NCI-H128 (cell line): ENCODE measurements around the gene TTC21A.

Source experiments
- DNase-seq: peaks from one replicate; lab custom pipeline; 2025; ENCODE audit not compliant: unreplicated experiment; lab: John Stamatoyannopoulos, UW

Gene TTC21A

DNA sequence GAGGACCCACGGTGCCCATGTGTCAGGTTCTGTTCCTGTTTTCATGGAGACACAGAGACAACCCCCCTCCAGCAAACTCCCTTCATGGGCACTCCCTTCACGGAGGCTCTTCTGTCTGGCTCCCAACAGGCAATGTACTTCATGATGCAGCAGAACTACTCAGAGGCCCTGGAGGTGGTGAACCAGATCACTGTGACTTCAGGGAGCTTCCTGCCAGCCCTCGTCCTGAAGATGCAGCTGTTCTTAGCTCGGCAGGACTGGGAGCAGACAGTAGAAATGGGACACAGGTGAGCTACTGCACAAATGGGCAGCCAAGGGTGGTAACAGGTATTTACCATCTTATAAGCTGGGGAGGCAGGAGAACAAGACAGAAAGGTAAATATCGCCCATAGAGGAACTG is 7.0 kb downstream of the TTC21A start:
- DNase-seq: no peak

DNA sequence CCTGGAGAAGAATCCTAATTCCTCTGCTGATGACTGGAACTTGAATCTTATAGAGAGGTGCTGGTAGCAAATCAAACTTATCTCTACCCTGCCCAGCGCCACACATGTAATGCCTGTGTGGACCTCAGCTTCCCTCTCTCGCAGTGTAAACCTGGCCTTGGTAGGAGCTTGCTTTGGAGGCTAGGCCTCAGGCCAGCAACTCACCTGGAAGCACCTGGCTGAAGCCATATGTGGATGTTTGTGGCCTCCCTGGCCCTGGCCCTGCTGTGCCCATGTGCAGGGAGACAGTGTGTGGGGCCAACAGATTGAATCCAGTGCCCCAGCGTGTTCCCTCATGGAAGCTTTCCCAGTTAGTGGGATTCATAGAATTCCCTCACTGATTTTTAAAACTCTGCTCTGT is 8.4 kb downstream of the TTC21A start:
- no peak for DNase-seq

DNA sequence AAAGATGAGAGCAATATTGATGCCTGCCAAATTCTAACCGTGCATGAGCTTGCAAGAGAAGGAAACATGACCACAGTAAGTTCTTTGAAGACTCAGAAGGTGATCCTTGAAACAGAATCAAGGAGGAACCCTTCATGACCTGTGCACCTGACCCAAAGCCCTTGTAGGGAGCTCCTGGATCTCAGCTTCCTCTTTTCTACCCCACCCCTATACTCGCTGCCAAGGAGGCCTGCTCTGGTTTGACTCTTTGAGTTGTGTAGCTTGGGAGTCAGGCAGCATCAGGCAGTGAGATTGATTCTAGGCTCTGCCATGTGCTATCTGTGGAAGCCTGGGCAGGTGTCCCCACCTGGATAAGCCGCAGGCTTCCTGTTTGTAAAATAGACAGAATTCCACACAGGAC is 10.6 kb downstream of the TTC21A start:
- DNase-seq: no peak

DNA sequence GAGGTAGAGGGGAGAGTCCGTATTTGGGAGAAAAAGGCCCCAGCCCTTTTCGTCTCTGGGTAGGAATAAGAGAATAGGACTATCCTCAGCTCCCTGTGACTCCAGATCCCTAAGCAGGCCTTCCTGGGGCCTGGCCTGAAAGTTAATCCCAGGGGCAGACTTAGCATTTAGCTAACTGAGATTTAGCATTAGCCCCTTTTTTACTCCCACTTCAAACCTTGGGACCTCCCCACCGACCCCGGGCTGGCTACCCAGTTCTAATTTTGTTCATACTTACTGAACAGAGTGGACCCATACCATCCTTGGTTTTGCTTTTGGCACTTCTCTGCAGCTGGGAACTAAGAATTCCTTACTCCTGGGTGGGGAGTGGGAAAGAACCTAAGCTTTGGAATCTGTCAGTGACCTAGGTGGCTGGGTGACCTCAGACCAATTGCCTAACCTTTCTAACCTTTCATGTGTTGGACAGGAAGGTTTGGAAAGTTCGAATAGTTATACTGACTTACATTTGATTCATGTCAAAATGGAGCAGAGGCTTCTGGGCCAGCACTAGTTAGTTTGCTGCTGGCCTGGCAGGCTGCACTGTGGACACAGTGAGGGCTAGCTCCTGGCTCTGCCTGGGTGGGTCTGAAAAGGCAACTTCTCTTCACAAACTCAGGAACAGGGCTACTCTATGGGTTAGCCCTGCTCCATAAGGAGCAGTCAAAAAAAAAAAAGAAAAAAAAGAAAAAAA is 11.6 kb downstream of the TTC21A start:
- no peak for DNase-seq

GRCh38 chr3:39121621-39122020 is 14.1 kb downstream of the TTC21A start:
- no peak for DNase-seq

GRCh38 chr3:39122813-39123212 is 15.3 kb downstream of the TTC21A start:
- DNase-seq: no peak

GRCh38 chr3:39124876-39125840 is 17.7 kb downstream of the TTC21A start:
- DNase-seq: no peak

DNA sequence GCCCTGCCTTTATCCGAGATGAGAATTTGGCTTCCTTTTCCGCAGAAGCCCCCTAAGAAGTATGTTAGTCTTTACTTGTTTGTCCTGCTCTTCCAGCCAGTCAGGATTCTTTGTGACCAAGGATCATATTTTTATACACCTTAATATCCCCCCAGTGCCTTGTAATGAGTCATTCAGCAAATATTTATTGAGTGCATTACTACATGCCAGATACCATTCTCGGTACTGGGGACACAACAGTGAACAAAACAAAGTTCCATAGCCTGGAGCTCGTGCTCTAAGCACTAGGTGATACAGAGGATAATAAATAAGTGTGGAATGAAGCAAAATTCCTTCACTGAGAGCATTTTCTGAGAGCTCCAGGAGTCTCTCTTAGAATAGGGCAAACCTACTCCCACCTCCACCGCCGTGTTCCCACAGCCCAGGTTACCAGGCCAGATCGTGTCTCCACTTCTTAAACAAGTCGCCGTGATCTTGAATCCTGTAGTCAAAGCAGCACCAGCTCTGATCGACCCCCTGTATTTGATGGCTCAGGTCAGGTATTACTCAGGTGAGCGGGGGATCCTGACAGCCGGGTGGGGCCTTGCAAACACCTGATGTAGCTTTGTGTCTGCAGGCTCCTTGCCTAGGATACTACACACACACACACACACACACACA is 18.5 kb downstream of the TTC21A start:
- DNase-seq: no peak

GRCh38 chr3:39126532-39127071 is 19.1 kb downstream of the TTC21A start:
- no peak for DNase-seq

DNA sequence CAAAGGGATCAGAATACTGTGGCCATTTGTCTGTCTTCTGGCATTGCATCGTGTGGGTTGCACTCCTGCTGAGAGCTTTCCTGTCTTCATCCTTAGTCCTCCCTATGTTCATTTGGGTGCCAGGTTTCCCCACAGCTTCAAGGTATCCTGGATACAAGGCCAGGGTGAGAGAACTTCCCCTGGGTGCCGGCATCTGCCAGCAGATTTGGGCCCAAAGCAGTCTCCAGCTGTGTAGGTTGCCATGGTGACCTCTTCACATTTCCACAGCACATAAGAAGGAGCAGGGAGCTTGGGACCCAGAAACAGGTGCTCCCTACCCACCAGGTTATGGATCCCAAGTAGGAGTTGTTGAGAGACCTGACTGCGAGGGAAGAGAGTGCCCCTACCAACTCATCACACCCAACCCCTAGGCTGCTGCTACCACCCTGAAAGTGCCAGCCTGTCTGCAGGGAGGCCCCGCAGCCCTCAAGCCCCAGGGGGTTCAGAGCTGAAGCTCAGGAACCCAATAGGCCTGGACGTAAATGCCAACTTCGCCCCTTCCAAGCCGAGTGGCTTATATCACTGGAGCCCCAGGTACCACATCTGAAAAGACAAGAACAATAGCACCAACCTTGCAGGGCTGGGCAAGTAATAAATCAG is 19.9 kb downstream of the TTC21A start:
- no peak for DNase-seq

- no peak for DNase-seq
These were observed 20.4 kb downstream of the TTC21A start for GRCh38 chr3:39127908-39128304.

DNA sequence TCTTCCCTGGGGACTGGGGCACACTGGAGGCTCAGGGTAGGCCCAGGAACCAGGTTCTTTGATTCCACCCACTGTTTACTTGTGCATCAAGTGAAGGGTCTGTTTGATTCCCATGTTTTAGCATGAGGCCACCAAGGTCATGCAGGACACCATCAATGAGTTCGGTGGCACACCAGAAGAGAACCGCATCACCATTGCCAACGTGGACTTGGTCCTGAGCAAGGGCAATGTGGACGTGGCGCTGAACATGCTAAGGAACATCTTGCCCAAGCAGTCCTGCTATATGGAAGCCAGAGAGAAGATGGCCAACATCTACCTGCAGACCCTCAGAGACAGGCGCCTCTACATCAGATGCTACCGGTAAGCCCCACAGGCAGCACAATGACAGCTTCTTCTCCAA is 21.5 kb downstream of the TTC21A start:
- DNase-seq: no peak

DNA sequence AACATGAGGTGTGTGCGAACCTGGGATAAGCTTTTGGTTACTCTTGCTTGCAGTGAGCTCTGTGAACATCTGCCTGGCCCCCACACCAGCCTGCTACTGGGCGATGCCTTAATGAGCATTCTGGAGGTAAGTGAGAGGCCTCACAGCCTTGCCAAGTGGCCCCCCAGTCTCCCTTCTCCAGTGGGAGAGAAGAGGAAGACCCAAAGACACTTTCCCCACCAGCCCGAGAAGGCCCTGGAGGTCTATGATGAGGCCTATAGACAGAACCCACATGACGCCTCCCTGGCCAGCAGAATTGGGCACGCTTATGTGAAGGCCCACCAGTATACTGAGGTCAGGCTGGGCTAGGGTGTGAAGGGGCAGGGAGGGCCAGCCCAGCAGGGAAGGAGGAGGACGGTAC is 22.5 kb downstream of the TTC21A start:
- DNase-seq: no peak

DNA sequence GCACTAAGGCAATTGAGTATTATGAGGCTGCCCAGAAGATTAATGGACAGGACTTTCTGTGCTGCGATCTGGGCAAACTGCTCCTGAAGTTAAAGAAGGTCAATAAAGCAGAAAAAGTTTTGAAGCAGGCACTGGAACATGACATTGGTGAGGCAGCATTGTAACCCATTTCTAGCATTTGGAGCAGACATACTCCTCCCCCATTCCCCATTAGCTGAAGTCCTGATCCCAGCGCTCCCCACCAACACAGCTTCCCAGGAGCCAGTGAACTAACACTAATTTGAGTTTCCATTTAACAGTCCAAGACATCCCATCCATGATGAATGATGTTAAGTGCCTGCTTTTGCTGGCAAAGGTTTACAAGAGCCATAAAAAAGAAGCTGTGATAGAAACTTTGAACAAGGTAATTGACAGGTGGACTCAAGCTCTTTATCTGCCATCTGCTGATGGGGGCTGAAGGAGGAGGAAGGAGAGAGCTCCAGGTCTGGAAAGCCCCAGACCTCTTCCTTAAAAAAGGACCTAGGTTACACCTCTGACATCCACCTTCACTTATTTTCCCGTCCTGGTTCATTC is 23.3 kb downstream of the TTC21A start:
- no peak for DNase-seq

DNA sequence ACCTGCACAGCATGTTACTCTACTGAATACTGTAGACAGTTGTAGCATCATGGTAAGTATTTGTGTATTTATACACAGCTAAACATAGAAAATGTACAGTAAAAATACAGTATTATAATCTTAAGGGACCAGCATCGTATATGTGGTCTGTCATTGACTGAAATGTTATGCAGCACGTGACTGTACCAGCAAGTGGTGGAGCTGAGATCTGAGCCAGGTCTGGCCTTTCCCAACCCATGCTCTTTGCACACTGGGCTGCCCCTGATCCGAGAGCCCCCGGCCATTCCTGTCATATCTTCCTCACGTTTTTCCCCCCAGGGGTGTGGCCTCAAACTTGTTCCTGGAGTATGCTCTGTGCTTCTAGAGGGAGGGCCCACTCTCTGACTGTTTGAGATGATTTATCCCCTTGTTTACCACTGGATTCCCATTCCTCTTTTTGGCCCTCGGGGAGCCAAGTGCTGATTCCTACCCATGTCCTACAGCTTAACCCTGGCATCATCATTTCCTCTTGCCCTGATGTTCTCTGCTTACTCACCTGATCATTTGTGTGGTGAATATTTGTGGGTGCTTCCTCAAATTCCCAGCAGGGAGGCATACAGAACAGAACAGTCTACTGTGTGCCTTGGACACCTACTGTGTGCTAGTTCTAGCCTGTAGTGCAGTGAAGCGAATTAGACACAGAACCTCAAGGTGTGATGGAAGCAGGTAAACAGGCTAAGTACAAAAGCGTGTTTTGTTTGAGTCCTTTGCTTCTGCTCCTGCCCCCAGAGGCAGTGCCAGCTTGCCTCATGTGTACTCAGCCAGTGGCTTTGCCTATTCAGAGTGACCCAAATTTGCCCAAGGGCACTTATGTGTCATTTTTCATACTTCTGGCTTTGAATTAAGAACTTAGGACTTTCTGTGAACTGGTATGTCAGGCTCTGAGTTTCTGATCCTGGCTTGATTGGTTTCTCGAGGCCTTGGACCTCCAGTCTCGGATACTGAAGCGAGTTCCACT is 24.9 kb downstream of the TTC21A start:
- DNase-seq: no peak

- no peak for DNase-seq
These were observed 25.6 kb downstream of the TTC21A start for GRCh38 chr3:39133093-39133490.

DNA sequence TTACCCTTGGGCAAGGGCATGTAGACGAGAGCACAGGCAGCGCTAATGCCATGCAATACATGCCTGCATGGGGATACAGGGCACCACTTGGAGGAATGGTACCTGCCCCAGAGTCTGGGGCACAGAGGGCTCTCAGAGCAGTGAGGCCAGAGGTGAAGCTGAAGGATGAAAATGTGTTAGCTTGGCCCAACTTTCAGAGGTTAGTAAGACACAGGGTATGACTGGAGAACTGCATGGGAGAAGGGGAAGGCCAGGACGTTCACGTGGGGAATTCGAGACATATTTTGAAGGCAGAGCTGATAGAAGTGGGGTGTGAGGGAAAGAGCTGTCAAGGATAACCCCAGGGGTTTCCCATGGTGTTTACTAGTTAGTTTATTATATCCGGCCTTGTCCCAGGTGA is 26.3 kb downstream of the TTC21A start:
- no peak for DNase-seq

DNA sequence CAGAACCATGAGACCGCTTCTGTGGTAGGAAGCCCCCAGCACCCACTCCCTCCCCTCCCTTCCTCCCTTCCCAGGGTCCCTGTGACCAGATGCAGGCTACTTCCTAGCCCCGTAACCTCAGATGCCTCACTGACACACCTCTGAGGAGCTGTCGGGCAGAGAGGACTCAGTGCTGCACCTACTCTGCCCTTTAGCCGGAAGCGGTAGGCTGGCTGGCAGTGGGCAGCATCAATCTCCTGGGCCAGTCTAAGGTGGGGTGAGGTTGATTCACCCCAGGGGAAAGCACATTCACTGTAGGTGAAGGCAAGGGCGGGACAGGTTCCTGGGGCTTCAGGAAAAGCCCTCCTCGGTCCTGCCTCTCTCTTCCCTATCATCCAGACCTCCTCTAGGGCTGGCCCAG is 26.8 kb downstream of the TTC21A start:
- no peak for DNase-seq

DNA sequence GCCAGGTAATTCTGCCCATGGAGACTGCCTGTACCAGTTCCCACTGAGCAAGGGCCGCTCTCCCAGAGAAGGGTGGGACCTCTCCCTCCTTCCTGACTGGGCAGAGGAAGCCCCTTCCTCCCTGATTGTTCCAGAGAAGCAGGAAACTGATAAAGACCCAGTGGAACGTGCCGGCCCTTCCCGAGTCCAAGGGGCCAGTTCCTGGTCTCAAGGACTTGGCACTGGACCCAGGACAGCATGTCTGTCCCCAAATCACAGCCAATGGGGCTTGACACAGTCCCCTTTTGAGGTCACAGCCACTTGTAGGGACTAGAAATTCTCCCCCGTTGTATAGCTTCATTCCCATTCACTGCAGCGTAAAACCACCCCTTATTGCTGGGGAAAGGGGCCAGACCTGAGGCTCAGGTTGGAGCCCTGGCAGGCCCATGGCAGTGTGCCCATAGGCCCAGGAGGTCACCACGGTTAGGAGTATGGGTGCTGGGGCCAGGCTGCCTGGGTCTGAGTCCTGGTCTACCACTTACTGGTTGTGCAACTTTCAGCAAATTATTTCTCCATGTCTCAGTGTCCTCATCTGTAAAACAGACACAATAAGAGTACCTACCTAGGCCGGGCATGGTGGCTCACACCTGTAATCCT is 27.8 kb downstream of the TTC21A start:
- DNase-seq: no peak
